H1 (cell line): Measurements from ENCODE around the gene C1RL. TPM values are rescaled to one million over a fixed set of nuclear protein-coding genes. Genes with fewer than 3 reads are reported as not detected.

ENCODE experiments used
- EZH2 ChIP-seq: fragments of 200-600 bp; sonication (generic); IDR thresholded peaks from 2 replicates; pipeline ENCODE4 v1.7.1; 2012; ENCODE audit warnings: low read depth, mild to moderate bottlenecking, moderate library complexity, low read length, inconsistent platforms; ENCODE audit not compliant: severe bottlenecking
- RXRA ChIP-seq: IDR thresholded peaks from 2 replicates; pipeline ENCODE4 v1.6.1; 2011; ENCODE audit warnings: low read depth, mild to moderate bottlenecking, low read length, moderate library complexity; ENCODE audit not compliant: insufficient read depth
- polyA plus RNA-seq, 7 experiments: library from polyadenylated mRNA; depleted of rRNA in 3 of 7; stranded (reverse) in 5 of 7; unstranded in 2 of 7; fragments of >200 nt in 5 of 7; fragments of 200-250 nt in 2 of 7; gene quantifications; 1 replicate in 5 of 7; 2 replicates in 1 of 7; 4 replicates in 1 of 7; pipeline versions ENCODE4 v1.2.1 to v1.2.3, GENCODE V29; 2011 to 2013; ENCODE audit warnings: missing spikeins in 2 of 7, mixed read lengths in 2 of 7
- total RNA-seq: library from RNA; stranded (reverse); fragmentation: NEBNext Ultra II Directional; extraction: Animal tissue kit (Norgen Biotek cat#: 25700); gene quantifications from 2 replicates; pipeline ENCODE4 v1.2.1, GENCODE V29; 2021

The C1RL gene
- total and polyA plus RNA-seq, 2 of the 8 experiments (the other 6 are each of a cell fraction or from before 2014, with no cell fraction given): 11.4 to 15.5 TPM

GRCh38 chr12:7142809-7143465, 33.9 kb upstream of the C1RL start (continued):
- no peak for TF ChIP-seq RXRA
- no peak for TF ChIP-seq EZH2
- TF ChIP-seq, all 59 proteins: peak for 0
